GM12892 (cell line): Measurements from ENCODE around the gene COL7A1.

ENCODE experiments used
- POLR2A ChIP-seq: IDR thresholded peaks from 2 replicates; pipeline ENCODE4 v1.6.1; 2011; ENCODE audit warnings: low read depth, low read length, control low read depth
- POLR2AphosphoS5 ChIP-seq: IDR thresholded peaks from 2 replicates; pipeline ENCODE4 v1.6.1; 2011; ENCODE audit warnings: low read depth, low read length, control low read depth

DNA sequence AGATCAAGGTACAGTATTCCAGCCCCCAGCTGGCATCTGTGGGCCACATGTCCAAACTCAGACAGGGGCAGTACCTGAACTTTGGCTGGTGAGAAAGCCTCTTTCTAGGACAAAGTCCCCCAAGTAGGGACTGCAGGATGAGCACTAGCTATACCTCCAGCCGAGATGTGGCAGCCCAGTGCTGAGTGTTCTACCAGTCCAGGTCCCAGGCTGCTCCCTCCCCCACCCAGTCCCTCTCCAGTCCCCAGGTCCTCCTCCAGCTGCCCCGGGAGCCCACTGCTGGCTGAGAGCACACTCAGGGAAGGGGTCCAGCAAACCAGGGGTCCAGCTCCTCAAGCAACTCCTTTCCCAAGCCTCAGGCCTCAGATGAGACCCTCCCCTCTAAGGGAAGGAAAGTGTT is 38.6 kb upstream of the COL7A1 start:
- TF ChIP-seq POLR2AphosphoS5 (no peak), POLR2A (no peak)
